HEK293 (cell line): ENCODE results near the gene AMMECR1.

Experiments
- CTCF ChIP-seq: fragments of 450-650 bp; formaldehyde crosslinking; IDR thresholded peaks from 2 replicates; pipeline ENCODE4 v1.5.1; 2016; ENCODE audit warnings: missing biosample characterization, missing genetic modification characterization
- INSM2 ChIP-seq: fragments of 450-650 bp; formaldehyde crosslinking; IDR thresholded peaks from 2 replicates; pipeline ENCODE4 v1.5.1; 2016; ENCODE audit warnings: missing biosample characterization, missing genetic modification characterization
- KLF16 ChIP-seq: fragments of 450-650 bp; formaldehyde crosslinking; IDR thresholded peaks from 2 replicates; pipeline ENCODE4 v1.5.1; 2017; ENCODE audit warnings: missing biosample characterization, missing genetic modification characterization
- PRDM4 ChIP-seq: fragments of 450-650 bp; formaldehyde crosslinking; IDR thresholded peaks from 2 replicates; pipeline ENCODE4 v1.5.1; 2017; ENCODE audit warnings: missing biosample characterization, missing genetic modification characterization
- REST ChIP-seq: fragments of 450-650 bp; formaldehyde crosslinking; IDR thresholded peaks from 2 replicates; pipeline ENCODE4 v1.5.1; 2016; ENCODE audit warnings: missing biosample characterization, missing genetic modification characterization
- ZBTB10 ChIP-seq: fragments of 450-650 bp; formaldehyde crosslinking; IDR thresholded peaks from 2 replicates; pipeline ENCODE4 v1.5.1; 2016; ENCODE audit warnings: missing biosample characterization, missing genetic modification characterization
- ZBTB26 ChIP-seq: fragments of 450-650 bp; formaldehyde crosslinking; optimal IDR thresholded peaks from 2 replicates; pipeline ENCODE3; 2016; ENCODE audit warnings: missing biosample characterization, mild to moderate bottlenecking, missing genetic modification characterization
- ZNF692 ChIP-seq: fragments of 450-650 bp; formaldehyde crosslinking; IDR thresholded peaks from 2 replicates; pipeline ENCODE4 v1.5.1; 2016; ENCODE audit warnings: missing biosample characterization, missing genetic modification characterization

- TF ChIP-seq CTCF (tag by site-specific recombination) (no peak), PRDM4 (tag by site-specific recombination) (no peak), ZBTB10 (tag by site-specific recombination) (no peak), ZNF692 (no peak), REST (tag by site-specific recombination) (no peak), INSM2 (tag by site-specific recombination) (no peak), KLF16 (tag by site-specific recombination) (no peak), ZBTB26 (tag by site-specific recombination) (no peak)
Observed at GRCh38 chrX:110310000-110310790, 7.7 kb downstream of the AMMECR1 start.
